PFSK-1 (cell line): ENCODE results near the gene OSBPL3.

Experiments used
- FOXP2 ChIP-seq: optimal IDR thresholded peaks from 2 replicates; pipeline ENCODE3; 2011; ENCODE audit warnings: borderline replicate concordance, control low read depth, inconsistent platforms; ENCODE audit not compliant: insufficient read depth; ENCODE audit errors: extremely low read length, extremely low read depth
- POLR2AphosphoS5 ChIP-seq: IDR thresholded peaks from 2 replicates; pipeline ENCODE4 v1.6.1; 2012; ENCODE audit warnings: low read depth, mild to moderate bottlenecking, control low read depth, low read length, moderate library complexity
- SIN3A ChIP-seq: IDR thresholded peaks from 2 replicates; pipeline ENCODE4 v1.6.1; 2012; ENCODE audit warnings: mild to moderate bottlenecking, low read length, moderate library complexity, borderline replicate concordance; ENCODE audit not compliant: insufficient read depth
- TAF1 ChIP-seq: IDR thresholded peaks from 2 replicates; pipeline ENCODE4 v1.6.1; 2012; ENCODE audit warnings: low read length, control low read depth, borderline replicate concordance; ENCODE audit not compliant: insufficient read depth
- TF ChIP-seq, protein P1 (sequence below), 2 experiments: IDR thresholded peaks; 2 replicates each; pipeline versions ENCODE4 v1.6.1 to v1.8.0; 2011 to 2012; ENCODE audit warnings: low read depth in 2 of 2, low read length in 2 of 2, control low read depth in 1 of 2, inconsistent platforms in 1 of 2, mild to moderate bottlenecking in 1 of 2, moderate library complexity in 1 of 2; ENCODE audit not compliant: insufficient read depth in 1 of 2

The OSBPL3 gene

DNA sequence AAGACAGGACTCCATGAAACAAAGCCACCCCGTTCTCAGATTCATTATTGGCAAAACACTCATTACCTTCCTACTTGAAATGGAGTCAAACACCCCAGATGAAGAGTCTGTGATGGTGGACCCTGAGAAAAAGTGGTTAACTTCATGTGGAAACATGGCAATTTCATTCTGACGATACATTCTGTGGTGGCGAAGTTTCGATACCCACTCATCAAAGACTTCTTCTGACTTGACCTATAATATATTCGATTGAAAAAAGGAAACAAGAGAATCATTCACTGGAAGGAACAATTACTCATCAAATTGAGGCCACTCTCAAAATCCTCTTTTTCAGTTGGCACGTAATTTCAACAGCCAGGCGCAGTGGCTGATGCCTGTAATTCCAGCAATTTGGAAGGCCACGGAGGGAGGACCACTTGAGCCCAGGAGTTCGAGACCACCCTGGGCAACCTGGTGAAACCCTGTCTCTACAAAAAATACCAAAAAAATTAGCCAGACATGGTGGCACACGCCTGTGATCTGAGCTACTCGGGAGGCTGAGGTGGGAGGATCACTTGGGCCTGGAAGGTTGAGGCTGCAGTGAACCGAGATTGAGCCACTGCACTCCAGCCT is 113.9 kb downstream of the OSBPL3 start:
- TF ChIP-seq TAF1 = no peak
- no peak for TF ChIP-seq SIN3A
- TF ChIP-seq, protein P1, sequence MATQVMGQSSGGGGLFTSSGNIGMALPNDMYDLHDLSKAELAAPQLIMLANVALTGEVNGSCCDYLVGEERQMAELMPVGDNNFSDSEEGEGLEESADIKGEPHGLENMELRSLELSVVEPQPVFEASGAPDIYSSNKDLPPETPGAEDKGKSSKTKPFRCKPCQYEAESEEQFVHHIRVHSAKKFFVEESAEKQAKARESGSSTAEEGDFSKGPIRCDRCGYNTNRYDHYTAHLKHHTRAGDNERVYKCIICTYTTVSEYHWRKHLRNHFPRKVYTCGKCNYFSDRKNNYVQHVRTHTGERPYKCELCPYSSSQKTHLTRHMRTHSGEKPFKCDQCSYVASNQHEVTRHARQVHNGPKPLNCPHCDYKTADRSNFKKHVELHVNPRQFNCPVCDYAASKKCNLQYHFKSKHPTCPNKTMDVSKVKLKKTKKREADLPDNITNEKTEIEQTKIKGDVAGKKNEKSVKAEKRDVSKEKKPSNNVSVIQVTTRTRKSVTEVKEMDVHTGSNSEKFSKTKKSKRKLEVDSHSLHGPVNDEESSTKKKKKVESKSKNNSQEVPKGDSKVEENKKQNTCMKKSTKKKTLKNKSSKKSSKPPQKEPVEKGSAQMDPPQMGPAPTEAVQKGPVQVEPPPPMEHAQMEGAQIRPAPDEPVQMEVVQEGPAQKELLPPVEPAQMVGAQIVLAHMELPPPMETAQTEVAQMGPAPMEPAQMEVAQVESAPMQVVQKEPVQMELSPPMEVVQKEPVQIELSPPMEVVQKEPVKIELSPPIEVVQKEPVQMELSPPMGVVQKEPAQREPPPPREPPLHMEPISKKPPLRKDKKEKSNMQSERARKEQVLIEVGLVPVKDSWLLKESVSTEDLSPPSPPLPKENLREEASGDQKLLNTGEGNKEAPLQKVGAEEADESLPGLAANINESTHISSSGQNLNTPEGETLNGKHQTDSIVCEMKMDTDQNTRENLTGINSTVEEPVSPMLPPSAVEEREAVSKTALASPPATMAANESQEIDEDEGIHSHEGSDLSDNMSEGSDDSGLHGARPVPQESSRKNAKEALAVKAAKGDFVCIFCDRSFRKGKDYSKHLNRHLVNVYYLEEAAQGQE (IDR thresholded peaks at IDR 0.05; ENCODE audit: insufficient read depth in 1 of 2, low read depth in 2 of 2, low read length in 2 of 2) = no peak
- TF ChIP-seq POLR2AphosphoS5 = no peak
- no peak for TF ChIP-seq FOXP2

DNA sequence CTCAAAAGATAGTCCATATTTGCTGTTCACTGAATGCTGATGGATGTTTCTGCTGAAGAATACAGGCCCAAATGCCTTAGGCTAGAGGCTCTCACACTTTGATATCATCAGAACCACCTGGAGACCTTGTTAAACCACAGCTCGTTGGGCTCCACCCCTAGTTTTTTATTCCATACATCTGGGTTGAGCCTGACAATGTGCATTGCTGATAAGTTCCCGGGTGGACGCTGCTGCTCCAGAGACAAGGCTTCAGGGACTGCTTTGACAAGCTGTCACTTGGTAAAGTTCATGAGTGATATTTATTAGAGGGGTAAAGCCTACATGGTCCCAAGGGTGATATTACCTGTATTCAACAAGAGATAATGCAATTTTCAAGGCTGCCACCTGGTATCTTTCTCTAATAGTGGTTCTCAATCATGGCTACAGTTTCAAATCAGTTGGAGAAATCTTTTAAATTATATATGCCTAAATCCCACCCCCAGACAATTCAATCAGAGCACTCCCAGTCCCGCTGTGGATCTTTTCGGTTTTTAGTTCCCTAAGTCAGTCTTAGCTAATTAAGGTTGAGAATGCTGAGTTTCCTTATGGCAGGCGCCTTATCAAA is 115.7 kb downstream of the OSBPL3 start:
- TF ChIP-seq, protein P1 (IDR thresholded peaks at IDR 0.05; ENCODE audit: insufficient read depth in 1 of 2, low read depth in 2 of 2, low read length in 2 of 2) = no peak
- TF ChIP-seq POLR2AphosphoS5 (no peak), SIN3A (no peak), FOXP2 (no peak), TAF1 (no peak)

DNA sequence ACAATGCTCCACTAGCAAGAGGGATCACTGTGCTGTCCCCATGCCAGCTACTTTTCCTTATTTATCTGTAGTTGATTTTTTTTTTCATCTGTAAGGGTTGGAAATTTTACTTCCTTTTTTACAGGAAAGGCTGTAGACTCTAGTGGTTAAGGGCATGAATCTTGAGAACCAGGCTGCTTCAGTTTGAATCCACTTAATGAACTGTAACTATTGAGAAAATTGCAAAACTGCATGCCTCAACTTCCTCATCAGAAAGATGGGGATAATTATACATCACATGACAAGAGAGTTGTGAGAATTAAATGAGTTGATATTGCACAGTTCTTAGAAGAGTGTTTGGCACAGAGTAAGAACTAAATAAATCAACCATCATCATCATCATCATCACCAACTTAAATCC is 116.4 kb downstream of the OSBPL3 start:
- TF ChIP-seq FOXP2 (no peak), SIN3A (no peak), TAF1 (no peak), POLR2AphosphoS5 (no peak)
- TF ChIP-seq, protein P1 (IDR thresholded peaks at IDR 0.05; ENCODE audit: insufficient read depth in 1 of 2, low read depth in 2 of 2, low read length in 2 of 2) = no peak

DNA sequence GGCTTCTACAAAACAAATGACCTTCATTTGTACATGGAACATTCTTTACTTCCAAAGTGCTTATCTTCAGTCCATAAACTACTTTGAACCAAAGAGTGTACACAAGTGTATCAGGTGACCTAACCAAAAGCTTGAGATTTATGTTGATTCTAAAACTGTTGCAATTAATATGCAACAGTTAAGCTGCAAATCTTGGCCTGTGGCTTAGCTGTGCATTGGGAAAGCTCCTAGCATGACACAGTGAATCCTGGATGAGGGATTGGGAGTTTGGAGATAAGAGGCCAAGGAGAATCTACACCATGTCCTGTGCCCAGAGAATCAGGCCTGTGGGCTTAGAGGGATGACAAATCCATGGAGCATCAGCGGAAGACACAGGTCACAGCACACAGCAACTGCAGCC is 117.5 kb downstream of the OSBPL3 start:
- TF ChIP-seq TAF1 = no peak

DNA sequence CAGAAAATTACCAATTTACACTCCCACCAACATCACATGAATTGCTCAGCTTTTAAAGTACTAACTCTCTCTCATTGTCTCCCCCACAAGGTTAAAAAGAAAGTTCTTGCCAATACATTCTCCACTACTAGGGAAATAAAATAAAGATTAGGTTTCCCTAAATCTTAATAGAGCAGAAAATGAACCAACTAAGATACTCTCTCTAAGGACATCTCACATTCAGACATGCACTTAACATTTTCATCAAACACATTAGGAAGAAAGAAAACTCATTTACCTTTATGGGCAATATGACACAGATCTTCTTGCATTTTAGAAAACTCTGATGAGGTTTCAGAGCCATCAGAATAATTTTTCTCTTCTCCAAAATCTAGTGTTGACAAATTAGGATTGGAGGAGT is 118.6 kb downstream of the OSBPL3 start:
- TF ChIP-seq FOXP2 (no peak), POLR2AphosphoS5 (no peak), TAF1 (no peak), SIN3A (no peak)
- TF ChIP-seq, protein P1 (IDR thresholded peaks at IDR 0.05; ENCODE audit: insufficient read depth in 1 of 2, low read depth in 2 of 2, low read length in 2 of 2) = no peak
